Eye (tissue), 1 donor: Measurements from ENCODE around the gene SLC9A3.

ENCODE experiments used
- DNase-seq: peaks from one replicate; pipeline ENCODE4 v3.0.0-alpha.2; 2015

SLC9A3 gene

DNA sequence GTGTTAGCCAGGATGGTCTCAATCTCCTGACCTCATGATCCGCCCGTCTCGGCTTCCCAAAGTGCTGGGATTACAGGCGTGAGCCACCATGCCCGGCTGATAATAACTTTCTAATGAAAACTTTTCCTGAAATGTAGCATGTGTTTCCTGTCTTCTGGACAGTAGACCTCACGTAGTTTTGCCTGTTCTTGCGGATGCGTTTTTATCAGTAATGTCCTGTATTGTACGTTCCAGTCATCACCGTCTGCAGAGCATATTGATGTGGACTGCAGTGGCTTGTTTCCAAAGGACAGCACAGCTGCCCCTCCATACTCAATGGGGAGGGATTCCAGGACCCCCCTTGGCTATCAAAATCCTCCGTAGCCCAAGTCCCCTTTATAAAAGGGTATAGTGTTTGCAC, 68.4 kb downstream of the SLC9A3 start:
- no peak for DNase-seq

DNA sequence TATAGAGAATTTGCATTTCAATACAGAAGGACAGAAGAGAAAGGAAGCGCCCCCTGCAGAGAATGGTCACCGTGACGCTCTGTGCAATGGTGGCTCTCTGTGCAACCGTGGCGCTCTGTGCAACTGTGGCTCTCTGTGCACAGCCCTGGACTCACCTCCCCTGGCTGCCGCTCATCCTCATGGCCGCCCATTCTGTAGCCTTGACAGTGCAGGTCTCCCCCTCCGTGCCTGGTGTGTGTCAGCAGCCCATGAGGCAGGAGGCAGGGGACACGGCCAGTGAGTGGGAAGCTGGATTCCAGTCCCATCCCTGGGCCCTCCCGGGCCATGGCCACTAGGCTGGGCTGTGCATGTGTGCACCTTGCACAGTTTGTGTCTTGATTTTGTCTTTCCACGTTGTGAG, 69.3 kb downstream of the SLC9A3 start:
- DNase-seq = no peak

DNA sequence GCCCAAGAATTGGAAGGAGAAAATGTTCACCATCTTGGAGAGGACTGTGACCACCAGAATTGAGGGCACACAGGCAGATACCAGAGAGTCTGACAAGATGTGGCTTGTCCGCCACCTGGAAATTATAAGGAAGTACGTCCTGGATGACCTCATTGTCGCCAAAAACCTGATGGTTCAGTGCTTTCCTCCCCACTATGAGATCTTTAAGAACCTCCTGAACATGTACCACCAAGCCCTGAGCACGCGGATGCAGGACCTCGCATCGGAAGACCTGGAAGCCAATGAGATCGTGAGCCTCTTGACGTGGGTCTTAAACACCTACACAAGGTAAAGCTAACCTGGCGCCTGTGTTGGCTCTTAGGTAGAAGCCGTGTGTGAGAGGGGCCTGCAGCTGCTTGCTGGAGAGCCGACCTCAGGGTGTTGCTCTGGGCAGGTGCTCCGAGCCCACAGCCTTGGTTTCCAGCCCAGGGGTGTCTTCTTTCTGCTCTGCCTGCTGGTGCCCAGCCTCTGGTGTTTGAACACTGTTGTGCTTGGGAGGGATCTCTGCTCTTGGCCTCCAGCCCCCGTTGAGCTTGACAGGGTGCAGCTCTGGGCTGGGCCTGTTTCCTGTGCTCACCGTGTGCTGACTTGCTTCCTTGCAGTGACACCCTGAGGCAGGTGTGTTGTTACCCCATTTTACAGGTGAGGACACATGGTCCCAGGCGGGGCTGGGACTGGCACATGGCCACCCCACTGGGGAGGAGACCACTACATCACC, 70.3 kb downstream of the SLC9A3 start:
- DNase-seq = no peak

DNA sequence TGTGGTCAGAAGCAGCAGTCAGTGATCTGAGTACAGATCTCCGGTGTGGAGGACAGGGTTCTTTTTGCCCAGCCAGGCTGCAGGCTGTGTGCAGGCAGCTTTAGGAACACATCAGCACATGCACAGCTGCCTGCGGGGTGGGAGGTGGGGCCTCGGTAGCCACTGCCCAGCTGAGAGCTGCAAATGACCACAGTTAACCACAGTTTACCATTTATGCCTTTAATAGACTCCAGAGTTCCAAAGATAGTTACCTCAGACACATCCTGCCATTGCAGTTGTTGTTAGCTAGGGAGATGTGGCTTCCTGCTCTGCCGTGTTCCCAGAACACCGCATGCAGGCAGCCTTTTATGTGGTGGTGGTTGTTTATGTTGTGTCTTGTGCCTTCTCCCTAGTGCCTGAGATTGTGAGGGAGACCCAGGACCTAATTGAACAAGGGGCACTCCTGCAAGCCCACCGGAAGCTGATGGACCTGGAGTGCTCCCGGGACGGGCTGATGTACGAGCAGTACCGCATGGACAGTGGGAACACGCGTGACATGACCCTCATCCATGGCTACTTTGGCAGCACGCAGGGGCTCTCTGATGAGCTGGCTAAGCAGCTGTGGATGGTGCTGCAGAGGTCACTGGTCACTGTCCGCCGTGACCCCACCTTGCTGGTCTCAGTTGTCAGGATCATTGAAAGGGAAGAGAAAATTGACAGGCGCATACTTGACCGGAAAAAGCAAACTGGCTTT, 71.1 kb downstream of the SLC9A3 start:
- no peak for DNase-seq

DNA sequence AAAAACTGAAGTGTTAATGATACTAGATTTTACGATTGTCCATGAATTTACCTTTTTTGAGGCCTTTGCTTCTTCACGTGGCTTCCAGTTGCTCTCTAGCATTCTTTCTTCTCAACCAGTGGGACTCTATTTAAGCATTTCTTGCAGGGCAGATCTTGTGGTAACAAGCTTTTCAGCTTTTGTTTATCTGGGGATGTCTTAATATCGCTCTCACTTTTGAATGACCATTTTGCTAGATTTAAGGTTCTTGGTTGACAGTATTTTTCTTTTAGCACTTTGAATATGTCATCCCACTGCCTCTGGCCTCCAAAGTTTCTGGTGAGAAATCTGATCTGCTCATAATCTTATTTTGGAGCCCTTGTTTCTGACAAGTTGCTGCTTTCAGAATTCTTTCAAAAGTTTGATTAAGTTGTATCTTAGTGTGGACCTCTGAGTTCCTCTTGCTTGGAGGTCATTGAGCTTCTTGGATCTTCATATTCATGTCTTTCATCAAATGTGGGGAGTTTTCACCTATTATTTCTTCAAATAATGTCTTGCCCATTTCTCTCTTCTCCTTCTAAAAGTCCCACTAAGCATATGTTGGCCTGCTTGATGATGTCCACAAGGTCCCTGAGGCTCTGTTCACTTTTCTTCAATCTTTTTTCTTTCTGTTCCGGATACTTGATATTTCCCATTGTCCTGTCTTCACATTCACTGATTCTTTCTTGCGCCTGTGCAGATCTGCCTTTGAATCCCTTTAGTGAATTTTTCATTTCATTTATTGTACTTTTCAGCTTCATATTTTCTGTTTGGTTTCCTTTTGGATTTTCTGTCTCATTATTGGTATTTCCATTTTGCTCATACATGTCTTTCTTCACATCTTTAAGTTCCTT, 72.4 kb downstream of the SLC9A3 start:
- DNase-seq = no peak

DNA sequence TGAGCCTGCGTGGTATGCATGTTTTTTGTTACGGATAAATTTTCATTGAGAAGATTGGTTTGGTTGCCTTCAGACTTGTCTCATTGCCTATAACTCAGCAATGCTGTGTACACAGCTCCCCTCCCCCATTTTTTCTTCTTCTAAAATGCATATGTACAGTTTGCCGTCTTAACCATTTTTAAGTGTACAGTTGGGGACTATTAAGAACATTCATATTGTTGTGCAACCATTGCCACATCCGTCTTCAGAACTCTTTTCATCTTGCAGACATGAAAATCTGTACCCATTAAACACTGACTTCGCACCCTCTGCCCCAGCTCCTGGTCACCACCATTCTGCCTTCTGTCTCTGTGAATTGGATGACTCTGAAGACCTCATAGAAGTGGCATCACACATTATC, 75.1 kb downstream of the SLC9A3 start:
- DNase-seq = no peak

DNA sequence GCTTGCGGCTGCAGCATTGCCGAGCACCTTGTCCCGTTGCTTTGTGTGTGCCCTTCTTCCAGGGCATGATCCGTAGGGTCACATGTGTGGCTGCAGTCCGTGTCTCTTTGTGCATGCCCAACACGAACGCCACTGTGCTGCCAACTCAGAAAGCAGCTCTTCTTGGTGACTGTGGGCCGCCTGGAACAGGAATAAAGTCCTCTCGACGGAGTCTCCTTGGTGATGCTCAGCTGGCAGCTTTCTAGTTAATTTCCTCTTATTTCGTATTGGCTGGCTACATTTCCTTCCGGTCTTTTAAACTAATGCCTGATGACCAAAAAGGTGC, 75.5 kb downstream of the SLC9A3 start:
- no peak for DNase-seq

DNA sequence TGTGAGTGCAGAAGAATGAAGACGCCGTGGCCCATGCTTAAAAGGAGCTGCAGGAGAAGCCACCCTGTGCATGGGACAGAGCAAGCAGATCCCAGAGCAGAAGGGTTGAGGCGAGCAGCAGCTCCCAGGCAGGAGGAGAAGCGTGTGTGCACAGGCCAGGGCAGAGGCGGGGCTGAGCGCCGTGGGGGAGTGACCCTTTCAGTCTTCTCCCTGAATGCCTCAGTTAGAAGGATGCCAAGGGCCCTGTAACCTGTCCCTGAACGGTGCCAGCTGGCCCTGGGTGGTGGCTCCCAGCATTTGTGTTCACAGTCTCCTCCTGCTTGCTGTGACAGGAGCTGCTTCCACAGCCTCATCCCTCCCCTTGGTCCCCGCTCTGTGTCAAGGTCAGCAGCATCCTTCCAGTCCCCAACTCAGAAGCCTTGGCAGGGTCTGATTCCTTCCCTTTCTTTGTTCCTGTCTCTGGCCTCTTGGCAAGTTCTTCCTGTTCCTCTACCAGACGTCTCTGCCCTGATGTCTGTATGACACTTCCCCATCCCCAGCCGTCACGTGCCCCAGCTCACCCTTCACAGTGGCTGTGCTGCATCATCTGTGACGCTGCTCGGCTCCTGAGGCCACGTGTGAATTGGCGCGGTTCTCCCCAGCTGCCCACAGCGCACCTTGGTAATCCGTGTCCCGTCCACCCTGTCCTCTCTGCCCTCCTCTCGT, 76.0 kb downstream of the SLC9A3 start:
- no peak for DNase-seq

DNA sequence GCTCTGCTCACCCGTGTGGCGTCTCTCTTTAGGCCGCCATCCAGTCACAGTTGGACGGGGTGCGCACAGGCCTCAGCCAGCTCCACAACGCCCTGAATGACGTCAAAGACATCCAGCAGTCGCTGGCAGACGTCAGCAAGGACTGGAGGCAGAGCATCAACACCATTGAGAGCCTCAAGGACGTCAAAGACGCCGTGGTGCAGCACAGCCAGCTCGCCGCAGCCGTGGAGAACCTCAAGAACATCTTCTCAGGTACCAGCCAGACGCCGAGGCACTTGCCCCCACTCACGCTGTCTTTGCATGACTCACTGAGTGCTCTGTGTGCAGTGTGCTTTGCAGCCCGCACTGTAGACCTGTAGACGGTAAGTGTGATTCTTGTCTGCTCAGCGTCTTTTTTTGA, 76.7 kb downstream of the SLC9A3 start:
- no peak for DNase-seq

DNA sequence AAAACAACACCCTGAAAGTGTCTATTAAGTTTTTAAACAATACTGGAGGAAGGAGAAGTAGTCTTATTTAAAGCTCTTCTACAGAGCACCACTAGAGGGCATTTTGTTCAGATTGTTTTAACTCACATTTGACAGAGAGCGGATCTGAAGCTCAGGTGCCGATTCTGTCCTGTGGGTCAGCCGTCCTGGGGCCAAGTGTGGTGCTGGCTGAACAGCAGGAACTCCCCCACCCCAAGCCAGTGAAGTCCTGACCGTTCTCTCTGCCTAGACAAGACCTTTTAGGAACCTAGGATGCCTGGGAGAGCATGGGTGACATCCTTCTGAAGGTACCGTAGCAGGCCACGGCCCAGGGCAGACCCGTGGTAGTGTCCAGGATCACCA, 77.4 kb downstream of the SLC9A3 start:
- peak; percentile 50 for DNase-seq

DNA sequence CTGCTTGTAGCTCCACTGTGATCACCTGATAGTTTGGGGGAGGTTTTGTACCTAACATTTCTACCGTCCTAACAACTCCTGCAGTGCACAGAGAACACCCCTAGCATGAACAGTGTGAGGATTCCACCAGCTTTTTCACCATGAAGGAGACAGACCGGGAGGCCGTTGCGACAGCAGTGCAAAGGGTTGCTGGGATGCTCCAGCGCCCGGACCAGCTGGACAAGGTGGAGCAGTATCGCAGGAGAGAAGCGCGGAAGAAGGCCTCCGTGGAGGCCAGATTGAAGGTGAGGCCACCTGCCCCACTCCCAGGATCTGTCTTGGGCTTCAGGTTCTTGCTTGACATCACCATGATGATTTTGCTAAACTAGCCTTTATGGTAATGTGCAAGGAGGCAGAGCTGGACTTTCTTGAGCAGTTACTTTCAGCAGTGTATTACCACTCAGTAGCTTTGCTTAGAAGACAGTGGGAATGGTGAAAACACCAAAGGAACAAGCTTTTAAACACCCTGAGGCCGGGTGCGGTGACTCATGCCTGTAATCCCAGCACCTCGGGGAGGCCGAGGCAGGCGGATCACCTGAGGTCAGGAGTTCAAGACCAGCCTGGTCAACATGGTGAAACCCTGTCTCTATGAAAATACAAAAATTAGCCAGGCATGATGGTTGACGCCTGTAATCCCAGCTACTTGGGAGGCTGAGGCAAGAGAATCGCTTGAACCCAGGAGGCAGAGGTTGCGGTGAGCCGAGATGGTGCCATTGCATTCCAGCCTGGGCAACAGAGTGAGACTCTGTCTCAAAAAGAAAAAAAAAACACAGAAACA, 78.0 kb downstream of the SLC9A3 start:
- DNase-seq = no peak

DNA sequence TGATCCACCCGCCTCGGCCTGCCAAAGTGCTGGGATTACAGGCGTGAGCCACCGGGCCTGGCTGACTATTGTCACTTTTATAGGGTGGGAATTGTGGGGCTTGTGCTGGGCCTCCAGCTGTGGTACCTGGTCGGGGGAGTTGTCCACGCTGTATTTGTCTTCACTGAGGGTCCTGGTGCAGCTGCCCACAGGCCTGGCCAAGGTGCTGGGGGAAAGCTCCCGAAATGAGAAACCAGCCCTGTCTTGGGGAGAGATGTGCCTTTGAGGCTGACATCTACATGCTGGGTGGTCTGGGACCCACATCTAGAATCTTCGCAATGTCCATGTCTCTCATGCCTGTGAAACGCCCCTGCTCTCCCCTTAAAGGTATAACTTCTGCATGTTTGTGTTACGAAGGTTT, 78.7 kb downstream of the SLC9A3 start:
- DNase-seq = no peak

DNA sequence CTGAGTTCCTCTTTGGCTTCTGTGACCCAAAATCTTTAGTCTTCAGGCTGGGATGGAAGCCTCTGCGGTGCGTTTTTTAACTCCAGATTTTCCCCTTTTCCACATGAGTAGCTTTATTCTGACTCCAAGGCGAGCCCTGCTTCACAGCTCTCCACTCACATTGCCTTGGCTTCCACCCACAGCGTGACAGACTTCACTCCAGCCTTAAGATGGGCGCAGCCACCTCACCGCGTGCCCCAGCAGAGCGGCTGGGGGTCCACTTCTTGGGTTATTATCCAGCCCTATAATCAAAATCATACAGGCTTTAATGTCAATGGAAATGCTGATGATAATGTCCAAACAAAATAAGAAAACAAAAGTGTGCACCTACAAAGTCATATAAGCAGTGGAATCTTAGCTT, 80.0 kb downstream of the SLC9A3 start:
- DNase-seq = no peak

DNA sequence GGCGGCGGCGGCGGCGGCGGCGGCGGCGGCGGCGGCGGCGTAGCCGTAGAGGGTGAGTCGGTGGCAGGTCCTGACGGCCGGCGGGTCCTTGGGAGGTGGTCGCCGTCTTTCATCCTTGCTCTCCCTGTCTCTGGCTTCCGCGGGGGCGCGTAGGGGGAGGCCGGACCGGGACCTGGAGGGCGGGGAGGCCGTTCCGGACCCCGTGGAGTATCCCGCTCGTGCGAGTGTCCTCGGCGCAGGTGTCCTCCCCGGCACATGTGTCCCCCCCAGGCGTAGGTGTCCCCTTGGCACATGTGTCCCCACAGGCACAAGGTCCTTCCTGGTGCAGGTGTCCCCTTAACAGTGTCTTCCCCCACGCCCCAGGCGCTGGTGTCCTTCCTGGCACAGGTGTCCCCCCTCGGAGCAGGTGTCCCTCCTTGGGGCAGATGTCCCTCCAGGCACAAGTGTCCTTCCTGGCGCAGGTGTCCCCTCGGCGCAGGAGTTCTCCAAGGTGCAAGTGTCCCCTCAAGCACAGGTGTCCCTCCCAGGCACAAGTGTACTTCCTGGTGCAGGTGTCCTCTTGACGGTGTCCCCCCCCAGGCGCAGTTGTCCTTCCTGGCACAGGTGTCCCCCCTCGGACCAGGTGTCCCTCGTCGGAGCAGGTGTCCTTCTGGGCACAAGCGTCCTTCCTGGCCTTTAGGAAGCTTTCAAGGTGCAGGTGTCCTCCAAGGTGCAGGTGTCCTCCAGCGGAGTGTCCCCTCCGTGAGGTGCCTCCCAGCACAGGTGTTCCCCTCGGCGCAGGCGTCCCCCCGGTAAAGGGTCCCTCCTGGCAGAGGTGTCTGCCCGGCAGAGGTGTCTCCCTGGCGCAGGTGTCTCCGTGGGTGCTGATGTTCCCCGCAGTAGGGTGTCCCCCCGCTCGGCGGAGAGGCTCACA, 80.8 kb downstream of the SLC9A3 start:
- DNase-seq = peak; percentile 16

DNA sequence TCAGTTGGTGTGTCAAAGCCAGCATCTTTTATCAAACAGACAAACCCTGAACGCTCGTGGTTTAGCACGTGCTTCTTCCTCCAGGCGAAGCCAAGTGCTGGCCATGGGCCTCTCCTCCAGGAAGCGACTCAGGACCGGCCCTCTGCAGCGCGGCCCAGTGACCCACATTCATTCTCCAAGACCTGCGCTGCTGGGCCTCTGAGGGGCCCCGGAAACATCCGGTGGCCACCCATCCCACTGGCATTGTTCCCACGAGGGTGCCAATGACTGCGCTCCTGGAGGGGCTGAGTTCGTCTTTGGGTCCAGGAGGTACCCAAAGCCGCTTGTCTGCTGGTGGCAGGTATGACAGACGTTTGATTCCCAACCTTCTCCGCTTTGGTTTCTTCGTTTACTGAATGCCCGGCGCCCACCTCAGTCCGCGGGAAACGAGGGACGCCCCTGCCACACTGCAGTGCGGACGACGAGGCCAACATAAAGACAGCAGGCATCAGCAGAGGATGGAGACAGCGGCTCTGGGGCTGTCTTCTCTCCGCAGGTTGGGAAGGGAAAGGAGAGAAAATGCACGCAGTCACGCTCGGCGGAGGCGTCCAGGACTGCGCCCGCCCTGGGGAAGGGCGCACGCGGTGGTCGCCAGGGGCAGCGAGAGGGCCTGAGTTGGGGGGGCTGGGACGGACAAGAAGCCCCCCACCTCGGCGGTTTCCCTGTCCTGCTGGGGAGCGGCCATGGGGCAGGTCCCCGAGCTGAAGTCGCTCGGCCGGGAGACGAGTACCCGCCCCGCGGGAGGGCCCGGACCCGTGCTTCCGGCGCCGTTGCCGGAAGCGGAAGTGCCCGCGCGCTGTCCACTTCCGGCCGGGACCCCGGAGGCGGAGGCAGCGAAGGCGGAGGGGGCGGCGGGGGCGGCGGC, 81.7 kb downstream of the SLC9A3 start, which contains the start of gene EXOC3:
Gene EXOC3 (plus strand): TSS at position 842 of the 904 bp plus-strand sequence. CDS start 3,030 bp downstream, outside the sequence.
- peak; percentile 86 for DNase-seq

DNA sequence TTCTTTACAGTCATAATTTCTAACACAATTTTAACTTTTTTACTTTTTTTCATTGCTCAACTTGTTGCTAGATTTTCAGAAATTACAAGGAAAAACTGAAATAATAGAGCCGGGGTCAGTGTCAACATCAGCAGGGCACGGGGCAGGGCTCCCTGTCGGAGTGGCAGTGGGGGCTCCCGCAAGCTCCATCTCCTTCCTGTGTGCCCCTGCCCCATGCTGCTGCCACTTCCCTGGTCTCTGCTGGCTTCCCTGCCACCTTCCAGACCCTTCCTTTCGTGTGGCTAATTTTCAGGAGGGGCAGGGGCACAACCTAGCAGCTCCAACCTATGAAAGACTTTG, 82.3 kb downstream of the SLC9A3 start:
- DNase-seq = no peak

DNA sequence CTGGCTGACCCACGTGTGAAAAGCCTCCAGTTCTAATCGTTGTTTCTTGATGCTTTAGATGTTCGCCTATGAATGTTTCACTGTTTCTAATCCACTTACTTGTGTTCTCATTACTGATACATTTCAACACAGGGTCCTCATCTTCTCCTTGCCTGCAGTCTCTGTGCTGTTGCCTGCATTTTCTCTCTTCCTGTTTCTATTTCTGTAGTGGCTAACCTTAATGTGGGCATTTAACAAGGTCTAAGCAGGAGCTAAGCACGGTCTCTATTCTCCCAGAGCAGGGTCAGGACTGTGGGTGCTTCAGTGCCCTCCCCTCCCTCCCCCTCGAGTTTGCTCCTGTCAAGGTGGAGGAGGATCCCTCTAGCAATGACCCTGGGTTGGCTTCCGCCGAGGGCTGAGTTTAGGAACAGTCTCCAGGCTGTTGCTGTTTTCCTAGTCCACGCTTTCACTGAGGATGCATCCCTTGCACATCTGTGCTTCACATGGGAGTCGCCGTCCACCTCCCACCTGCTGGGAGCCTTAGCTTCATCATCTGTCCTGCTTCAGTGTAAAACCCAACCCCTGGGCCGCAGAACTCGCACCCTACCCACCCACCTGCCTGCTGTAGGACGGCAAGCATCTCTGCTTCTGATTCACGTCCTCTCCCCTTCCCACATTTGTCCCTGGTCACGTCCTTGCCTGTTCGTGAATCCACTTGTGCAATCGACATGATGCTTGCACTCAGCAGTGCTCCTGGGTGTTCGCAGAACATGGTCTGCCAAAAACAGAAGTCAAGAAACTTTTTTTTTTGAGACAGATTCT, 83.6 kb downstream of the SLC9A3 start:
- DNase-seq = no peak

DNA sequence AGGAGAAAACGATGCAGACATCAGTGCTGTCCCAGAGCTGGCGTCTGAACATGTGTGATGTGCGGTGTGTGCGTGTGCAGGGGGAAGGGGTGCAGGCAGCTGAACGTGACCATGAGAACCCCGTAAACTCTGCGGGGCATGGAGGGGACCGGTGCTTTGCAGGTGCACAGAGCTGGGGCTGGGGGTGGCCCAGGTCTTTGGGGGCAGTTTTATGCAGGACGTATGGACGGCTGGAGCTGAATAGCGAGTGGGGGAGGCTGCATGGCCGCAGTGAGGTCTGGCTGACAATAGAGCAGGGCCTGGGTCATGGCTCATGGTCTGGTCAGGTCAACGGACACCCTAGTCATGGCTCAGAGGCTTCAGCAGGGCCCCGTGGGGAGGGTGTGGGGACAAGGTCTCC, 84.6 kb downstream of the SLC9A3 start:
- no peak for DNase-seq

DNA sequence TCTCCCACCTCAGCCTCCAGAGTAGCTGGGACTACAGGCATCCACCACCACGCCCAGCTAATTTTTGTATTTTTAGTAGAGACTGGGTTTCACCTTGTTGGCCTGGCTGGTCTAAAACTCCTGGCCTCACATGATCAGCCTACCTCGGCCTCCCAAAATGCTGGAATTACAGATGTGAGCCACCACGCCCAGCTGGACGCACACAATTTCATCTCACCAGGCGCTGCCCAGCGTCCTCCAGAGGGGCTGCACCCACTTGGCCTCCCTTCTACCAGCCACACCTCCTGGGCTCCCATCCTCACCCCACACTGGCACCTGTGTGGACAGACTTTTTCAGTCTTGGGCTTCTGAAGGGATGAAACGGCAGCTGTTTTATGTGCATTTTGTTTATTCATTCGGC, 85.1 kb downstream of the SLC9A3 start:
- no peak for DNase-seq
